ENCODE measurements around the gene LAMA5. TPM values are rescaled to one million over a fixed set of nuclear protein-coding genes. Genes with fewer than 3 reads are reported as not detected.

The LAMA5 gene
- total RNA-seq, 1 experiment from 2014 or later, result 1,050 TPM

- Histone ChIP-seq H3K9me3 (no peaks in the 10 kb centered on the region), H3K4me1 (peaks cover 78% of the 10 kb centered on the region), H3K36me3 (ENCODE audit: control insufficient read depth, insufficient read depth, low read length) (peaks cover 24% of the 10 kb centered on the region), H3K4me3 (ENCODE audit: low read depth, low read length) (0 out of 2 replicates have a peak overlapping the region, but pooled peaks have one; percentile 5), H3K27me3 (replicated peaks; ENCODE audit: control insufficient read depth, insufficient read depth, low read length) (no peaks in the 10 kb centered on the region)
- Mint-ChIP-seq H3K36me3 (ENCODE audit: insufficient read depth, unreplicated experiment) (peaks cover 89% of the 10 kb centered on the region), H3K9me3 (ENCODE audit: unreplicated experiment) (no peaks in the 10 kb centered on the region), H3K27ac (ENCODE audit: unreplicated experiment) (peak overlapping the region; percentile 94), H3K4me1 (ENCODE audit: low read depth, unreplicated experiment) (peaks cover 56% of the 10 kb centered on the region), H3K4me3 (ENCODE audit: unreplicated experiment) (peak overlapping the region; percentile 70), H3K27me3 (ENCODE audit: insufficient read depth, unreplicated experiment) (no peaks in the 10 kb centered on the region)
- ChIA-PET CTCF (interaction anchor here (0.6 to 10.9 kb wide), 6 partner anchors 15 to 288 kb away, joined by 3 to 188 read pairs (median 5); partner anchors contain the start of gene RPS21), POLR2A (interaction anchor here (0.8 to 2.5 kb wide), 3 partner anchors 14 to 22 kb away, joined by 3 to 16 read pairs (median 5); partner anchors contain the start of gene RPS21)
- DNase-seq, result peak in 1 of 2 experiments; percentile 61
- TF ChIP-seq, protein P1, sequence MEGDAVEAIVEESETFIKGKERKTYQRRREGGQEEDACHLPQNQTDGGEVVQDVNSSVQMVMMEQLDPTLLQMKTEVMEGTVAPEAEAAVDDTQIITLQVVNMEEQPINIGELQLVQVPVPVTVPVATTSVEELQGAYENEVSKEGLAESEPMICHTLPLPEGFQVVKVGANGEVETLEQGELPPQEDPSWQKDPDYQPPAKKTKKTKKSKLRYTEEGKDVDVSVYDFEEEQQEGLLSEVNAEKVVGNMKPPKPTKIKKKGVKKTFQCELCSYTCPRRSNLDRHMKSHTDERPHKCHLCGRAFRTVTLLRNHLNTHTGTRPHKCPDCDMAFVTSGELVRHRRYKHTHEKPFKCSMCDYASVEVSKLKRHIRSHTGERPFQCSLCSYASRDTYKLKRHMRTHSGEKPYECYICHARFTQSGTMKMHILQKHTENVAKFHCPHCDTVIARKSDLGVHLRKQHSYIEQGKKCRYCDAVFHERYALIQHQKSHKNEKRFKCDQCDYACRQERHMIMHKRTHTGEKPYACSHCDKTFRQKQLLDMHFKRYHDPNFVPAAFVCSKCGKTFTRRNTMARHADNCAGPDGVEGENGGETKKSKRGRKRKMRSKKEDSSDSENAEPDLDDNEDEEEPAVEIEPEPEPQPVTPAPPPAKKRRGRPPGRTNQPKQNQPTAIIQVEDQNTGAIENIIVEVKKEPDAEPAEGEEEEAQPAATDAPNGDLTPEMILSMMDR (IDR thresholded peaks at IDR 0.05; ENCODE audit: insufficient read depth in 1 of 2, low read depth in 1 of 2, low read length in 1 of 2, severe bottlenecking in 1 of 2, unreplicated experiment in 1 of 2), result peak in 1 of 2 experiments; percentile 41
- no TSS peak for BruUV-seq (replicated peaks)
- intact Hi-C loops (cut with micrococcal nuclease; ENCODE audit: unreplicated experiment), result no loop called here
Observed at GRCh38 chr20:62363920-62364851, 2.9 kb downstream of the LAMA5 start.

- intact Hi-C loops (cut with micrococcal nuclease; ENCODE audit: unreplicated experiment), result loop anchor here (1.0 kb wide), 4 partner anchors 13 to 61 kb away; partner anchors contain the start of gene ADRM1
- no TSS peak for BruUV-seq (replicated peaks)
- no peak overlapping the region for H3K4me3 ChIP-seq (ENCODE audit: low read depth, low read length)
- Mint-ChIP-seq H3K4me1 (ENCODE audit: low read depth, unreplicated experiment) (peaks cover 46% of the 10 kb centered on the region), H3K9me3 (ENCODE audit: unreplicated experiment) (no peaks in the 10 kb centered on the region), H3K36me3 (ENCODE audit: insufficient read depth, unreplicated experiment) (peaks cover 89% of the 10 kb centered on the region), H3K27ac (ENCODE audit: unreplicated experiment) (peak overlapping the region; percentile 94), H3K4me3 (ENCODE audit: unreplicated experiment) (peak overlapping the region; percentile 70), H3K27me3 (ENCODE audit: insufficient read depth, unreplicated experiment) (no peaks in the 10 kb centered on the region)
- ChIA-PET CTCF (interaction anchor here (0.8 to 10.9 kb wide), 5 partner anchors 11 to 61 kb away, joined by 3 to 188 read pairs (median 5); partner anchors contain the start of gene RPS21), POLR2A (interaction anchor here (0.6 to 2.5 kb wide), 2 partner anchors 19 to 23 kb away, joined by 4 to 16 read pairs; partner anchors contain the start of gene RPS21)
- DNase-seq, result peak in 1 of 2 experiments; percentile 55
- peaks cover 78% of the 10 kb centered on the region for H3K4me1 ChIP-seq
- TF ChIP-seq, protein P1 (IDR thresholded peaks at IDR 0.05; ENCODE audit: insufficient read depth in 1 of 2, low read depth in 1 of 2, low read length in 1 of 2, severe bottlenecking in 1 of 2, unreplicated experiment in 1 of 2), result no peak
- H3K36me3 ChIP-seq (ENCODE audit: control insufficient read depth, insufficient read depth, low read length), result peaks cover 24% of the 10 kb centered on the region
- H3K9me3 ChIP-seq, result no peaks in the 10 kb centered on the region
- H3K27me3 ChIP-seq (replicated peaks; ENCODE audit: control insufficient read depth, insufficient read depth, low read length), result no peaks in the 10 kb centered on the region
Observed at GRCh38 chr20:62362991-62363919, 3.9 kb downstream of the LAMA5 start.

All from Caco-2 (cell line).